NCI-H2081 treated with DMSO at 0.1 percent for 48 hours (cell line): ENCODE results near the gene CTNNBL1.
"Not testable (repeated sequence)": the region's sequence is repeated elsewhere in the genome, so short reads cannot be mapped to it uniquely, and the experiment has no call there.

ENCODE experiments used
- DNase-seq: peaks from one replicate; lab custom pipeline; 2025; lab: John Stamatoyannopoulos, UW

The CTNNBL1 gene

DNA sequence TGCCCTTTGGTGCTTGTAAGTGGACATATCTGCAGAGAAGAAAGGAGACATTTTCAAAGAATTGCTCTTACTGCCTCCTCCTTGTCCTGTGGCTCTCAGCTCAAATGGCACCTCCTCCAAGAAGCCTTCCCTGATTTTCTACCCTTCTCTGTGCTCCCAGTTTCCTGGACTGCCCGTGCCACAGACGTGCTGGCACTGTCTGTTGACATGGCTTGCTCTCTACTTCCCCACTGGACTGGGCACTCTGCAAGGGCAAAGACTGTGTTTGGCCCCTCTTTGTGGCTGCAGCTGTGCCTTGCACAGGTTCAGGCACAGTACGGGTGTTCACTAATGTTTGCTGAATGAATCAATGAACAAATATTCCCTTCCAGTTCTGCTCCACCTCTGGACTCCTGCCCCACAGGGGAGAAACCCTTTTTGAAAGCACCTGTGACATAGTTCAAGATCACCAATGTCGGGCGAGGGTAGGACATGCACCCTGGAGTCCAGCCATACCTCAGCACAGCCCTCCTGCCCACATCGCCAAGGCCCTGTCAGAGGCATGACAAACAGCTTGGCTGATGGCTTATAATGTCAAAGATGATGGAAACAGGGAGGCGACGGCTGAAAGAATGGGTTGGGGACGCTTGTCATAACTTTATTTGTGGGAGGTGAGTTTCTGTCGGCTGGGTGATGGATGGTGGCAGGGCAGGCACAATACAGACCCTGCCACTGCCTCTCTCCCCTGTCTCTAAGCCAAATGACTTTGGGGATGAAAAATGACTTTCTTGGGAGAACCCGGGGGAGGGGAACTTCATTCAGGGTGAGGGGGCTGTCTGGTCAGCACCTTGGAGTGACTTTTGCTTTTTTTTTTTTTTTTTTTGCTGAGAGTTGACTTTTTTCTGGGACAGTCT is 15.6 kb upstream of the CTNNBL1 start:
- no peak for DNase-seq

DNA sequence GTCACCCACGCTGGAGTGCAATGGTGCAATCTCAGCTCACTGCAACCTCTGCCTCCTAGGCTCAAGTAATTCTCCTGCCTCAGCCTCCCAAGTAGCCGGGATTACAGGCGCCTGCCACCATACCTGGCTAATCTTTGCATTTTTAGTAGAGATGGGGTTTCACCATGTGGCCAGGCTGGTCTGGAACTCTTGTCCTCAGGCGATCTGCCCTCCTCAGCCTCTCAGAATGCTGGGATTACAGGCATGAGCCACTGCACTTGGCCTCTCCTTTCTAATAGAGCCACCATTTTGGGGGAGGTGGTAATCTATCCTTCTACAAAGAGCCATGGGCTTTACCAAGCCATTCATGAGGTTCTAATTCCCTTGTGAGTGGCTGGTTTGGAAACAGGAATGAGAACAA is 14.1 kb upstream of the CTNNBL1 start:
- DNase-seq, result not testable (repeated sequence)

DNA sequence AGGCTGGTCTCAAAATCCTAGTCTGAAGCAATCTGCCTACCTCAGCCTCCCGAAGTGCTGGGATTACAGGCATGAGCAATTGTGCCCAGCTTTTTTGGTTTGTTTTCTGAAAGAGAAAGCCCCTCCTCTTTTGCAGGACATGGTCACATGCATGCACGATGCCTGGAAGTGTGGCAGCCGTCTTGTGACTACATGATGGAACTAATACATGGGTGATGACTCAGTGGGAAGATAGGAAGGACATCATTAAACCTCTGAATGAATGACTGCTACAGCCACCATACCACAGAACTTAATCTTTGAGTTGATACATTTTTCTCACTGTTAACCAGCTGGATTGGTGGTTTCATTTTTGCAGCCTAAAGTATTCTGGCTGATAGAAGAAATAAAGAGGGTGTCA is 13.4 kb upstream of the CTNNBL1 start:
- DNase-seq, result no peak

DNA sequence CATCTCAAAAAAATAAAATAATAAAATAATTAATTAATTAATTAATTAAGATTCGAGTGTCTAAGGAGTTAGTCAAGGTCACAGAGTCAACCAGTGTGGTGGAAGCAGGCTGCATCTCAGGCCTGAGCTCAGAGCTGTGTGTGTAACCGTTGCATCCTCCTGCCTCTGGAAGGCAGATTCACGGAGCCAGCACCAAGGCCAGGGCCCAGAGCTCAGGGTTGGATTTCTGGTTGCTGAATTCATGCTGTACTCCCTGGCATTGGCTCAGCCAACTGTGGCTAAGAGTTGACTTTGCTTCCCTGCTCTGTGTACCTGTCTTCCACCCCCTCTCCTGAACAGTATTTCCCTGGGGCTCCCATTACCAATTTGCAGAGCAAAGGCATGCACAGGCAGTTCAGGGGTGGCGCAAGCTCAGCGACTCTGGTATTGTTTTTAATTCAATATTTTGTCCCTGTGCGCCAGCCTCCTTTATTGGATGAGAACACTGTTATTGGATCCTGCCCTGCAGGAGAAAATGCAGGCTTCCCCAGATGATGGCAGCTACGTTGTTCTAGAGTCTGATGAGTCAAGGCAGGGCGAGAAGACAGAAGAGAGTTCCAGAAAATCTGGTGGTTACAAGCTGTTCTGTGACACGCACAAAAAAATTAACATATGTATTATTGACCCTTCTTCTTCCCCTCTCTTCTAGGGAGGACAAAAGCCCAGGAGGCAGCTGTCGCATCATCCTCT is 12.3 kb upstream of the CTNNBL1 start:
- no peak for DNase-seq

DNA sequence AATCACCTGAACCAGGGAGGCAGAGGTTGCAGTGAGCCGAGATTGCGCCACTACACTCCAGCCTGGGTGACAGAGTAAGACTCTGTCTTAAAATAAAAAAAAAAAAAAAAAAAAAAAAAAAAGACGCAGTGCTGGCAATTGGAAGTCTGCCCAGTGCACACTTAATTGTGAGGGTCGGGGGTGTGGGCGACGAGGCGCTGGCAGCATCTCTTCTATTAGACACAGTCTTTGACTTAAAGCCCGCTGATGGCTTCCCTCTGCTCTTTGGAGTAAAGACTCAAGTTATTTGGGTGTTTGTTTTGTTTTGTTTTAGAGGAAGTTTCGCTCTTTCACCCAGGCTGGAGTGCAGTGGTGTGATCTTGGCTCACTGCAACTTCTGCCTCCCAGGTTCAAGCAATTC is 10.7 kb upstream of the CTNNBL1 start:
- not testable (repeated sequence) for DNase-seq

DNA sequence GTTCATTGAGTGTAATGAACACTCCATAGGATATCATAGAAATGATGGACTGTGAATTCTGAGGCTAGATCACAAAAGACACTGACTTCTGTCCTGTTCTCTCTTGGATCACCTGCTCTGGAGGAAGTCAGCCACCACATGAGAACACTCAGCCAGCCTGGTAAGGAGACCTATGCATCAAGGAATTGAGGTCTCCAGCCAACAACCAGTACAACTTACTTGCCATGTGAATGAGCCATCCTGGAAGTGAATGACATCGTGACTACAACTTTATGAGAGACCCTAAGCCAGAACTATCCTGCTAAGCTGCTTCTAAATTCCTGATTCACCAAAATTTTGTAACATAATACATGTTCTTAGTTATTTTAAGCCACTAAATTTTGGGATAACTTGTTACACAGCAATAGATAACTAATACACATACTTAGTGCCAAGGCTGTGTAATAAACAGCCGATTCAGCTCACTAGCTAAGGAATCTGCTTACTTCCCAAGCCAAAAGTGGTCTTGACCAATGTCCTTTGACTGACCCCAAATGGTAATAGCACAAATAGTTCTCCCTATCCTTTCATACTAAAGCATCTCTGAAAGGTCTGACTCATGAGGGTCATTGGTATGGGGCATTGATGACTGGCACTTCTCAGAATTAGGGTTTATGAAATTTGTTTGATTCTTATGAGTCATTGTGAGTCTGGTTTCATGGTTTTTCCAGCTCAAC is 6.9 kb upstream of the CTNNBL1 start:
- DNase-seq, result no peak

DNA sequence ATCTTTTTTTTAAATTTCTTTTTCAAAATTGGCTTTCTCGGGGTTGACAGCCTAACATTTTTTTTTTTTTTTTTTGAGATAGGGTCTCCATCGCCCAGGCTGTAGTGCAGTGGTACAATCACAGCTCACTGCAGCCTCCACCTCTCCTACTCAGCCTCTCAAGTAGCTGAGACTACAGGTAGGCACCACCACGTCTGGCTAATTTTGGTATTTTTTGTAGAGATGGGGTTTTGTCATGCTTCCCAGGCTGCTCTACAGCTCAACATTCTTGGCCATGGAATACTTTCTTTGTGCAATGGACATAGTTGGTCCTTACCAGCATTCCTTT is 6.4 kb upstream of the CTNNBL1 start:
- no peak for DNase-seq

DNA sequence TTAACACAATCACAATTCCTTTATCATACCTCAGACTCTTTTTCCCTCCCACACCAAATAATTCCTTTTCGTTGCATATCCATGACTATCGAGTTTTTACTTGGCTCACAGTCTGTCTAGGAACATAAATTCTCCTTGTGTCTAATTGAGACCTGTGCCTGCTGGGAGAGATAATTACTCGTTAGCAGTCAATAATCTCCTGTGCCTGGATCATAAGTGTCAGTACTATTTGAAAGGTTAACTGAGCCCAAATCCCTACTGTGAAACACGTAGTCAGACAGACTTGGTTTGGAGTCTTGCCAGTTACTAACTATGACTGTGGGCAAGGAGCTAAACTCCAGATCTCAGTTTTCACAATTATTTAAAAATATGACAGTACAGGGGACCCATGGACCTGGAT is 5.7 kb upstream of the CTNNBL1 start:
- no peak for DNase-seq

DNA sequence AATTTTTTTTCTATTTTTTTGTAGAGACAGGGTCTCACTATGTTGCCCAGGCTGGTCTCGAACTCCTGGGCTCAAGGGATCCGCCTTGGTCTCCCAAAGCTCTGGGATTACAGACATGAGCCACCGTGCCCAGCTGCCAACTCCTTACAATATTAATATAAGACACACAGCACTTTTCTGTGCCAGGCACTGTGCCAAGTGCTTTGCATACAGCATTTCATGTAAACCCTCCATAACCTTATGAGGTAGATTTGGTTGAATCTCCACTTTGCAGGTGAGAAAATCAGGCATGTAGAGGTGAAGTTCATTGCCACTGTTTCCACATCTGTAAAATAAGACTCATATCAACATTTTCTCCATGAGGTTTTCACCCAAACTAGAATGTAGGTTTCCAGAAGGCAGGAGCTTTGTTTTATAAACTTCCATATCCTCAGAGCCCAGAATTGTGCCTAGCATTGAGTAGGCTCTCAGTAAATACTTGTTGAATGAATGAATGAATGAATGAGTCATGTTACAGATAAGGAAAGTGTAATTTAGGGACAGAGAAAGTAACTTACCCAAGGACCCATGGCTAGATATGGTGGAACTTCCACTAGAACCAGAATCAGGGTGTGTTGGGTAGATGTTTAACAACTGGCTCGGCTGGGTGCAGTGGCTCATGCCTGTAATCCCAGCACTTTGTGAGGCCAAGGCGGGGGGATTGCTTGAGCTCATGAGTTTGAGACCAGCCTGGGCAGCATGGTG is 3.0 kb upstream of the CTNNBL1 start:
- no peak for DNase-seq

DNA sequence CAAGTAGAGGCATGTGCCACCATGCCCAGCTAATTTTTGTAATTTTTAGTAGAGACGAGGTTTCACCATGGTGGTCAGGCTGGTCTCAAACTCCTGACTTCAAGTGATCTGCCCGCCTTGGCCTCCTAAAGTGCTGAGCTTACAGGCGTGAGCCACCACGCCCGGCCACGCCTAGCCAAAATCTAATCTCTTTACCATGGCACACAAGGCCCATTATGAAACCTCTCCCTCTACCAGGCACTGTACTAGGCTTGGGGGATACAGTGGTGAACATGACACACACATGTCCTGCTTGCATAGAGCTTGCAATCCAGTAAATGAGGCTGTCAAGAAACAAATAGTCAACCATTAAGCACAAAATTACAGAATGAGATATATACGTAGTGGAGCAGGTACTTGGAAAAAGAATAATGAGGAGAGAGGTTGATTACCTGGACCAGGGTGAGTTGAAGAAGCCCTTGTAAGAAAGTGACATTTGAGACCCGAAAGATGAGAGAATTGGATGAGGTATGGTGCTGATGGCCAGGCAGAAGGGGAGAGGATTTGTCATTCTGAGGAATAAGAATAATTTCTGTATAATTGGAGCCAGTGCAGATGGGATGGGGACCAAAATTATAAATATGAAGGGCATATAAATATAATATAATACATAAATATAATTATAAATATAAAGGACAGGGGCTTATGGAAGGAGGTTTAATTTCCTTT is 1.2 kb upstream of the CTNNBL1 start:
- DNase-seq, result no peak

DNA sequence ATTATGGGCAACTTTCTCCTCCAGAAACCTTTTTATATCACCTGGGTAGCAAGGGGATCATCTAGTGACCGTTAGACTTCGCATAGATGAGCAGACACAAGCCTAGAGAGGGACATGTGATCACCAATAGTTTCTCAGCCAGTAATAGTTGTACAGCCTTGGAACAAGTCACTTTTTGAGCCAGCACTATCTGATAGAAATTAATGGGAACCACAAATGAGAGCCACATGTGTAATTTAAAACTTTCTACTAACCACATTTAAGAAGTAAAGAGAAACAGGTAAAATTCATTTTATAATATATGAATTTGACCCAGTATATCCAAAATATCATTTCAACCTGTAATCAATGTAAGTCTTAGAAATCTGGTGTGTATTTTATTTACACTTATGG is 592 bp upstream of the CTNNBL1 start:
- no peak for DNase-seq

DNA sequence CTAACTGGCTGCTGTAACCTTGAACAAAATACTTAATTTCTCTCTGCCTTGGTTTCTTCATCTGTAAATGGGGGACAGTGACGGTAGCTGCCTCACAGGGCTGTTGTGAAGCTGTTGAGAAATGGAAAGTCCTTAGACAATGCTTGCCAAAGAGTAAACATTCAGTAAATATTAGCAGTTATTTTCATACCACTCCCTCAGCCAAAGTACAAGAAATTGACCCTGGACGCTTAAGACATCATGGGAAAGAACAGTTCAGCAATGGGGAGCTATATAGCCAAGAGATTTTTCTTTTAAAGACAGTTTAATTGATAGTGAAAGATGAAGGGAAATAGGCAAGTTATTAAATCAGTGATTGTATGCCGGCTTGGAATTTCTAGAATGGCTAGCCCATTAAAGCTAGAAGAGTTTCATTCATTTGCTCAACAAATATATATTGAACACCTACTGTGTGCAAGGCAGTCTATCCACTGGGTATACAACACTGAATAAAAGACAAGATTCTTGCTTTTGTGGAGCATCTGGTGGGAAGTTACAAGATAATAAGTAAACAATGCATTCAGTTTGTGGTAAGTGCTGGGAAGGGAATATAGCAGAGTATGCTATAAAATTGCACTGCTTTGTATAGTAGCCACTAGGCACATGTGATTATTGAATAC is 2.0 kb downstream of the CTNNBL1 start:
- DNase-seq, result no peak

DNA sequence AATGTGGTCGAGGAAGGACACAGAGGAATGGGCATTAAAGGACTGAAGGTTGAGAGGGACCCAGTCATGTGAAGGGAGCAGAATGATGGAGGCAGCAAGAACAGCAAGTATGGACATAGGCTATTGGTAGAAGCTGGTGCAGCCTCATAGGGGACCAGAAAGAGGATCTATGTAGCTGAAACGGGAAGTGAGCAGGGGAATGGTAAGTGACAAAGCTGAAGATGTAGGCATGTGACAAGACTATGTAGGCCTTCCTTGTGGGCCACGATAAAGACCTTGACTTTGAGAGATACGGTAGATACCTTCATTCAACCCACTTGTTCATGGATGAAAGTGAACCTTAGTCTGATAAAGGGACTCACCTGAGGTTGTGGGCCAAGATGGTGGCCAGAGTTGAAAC is 3.5 kb downstream of the CTNNBL1 start:
- DNase-seq, result no peak

DNA sequence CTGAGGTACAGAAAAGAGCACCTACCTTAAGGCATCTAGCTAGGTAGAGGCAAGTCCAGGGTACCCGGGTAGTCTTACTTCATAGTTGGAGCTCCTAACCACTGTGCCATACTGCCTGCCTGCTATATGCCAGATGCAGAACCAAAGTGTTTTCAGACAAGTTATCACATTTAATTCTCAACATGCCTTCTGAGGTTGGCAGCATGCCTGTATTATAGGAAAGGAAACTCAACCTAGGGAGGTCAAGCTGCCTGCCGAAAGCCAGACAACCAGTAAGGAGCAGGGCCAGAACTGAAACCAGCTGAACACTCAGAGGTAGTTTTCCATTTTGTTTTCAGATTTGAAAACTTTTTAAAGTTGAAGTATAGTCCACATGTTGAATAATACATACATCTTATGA is 5.4 kb downstream of the CTNNBL1 start:
- no peak for DNase-seq

DNA sequence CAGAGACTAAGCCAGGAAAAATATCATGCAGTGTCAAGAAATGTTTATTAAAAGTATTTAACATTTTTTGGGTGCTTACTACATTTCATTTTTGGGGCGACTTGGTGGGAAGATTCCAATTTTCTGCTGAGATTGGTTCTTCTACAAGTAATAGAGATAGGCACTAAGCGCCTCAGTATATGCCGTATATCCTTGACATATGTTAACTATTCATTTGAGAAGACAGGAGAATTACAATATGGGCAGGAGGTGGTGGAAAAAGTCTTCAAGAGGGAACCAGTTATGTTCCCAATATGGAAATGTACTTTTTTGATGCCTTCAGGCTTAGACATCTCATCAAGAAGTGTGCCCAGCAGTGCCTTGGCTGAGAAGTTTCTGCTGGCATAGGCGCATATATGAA is 6.5 kb downstream of the CTNNBL1 start:
- DNase-seq, result no peak

DNA sequence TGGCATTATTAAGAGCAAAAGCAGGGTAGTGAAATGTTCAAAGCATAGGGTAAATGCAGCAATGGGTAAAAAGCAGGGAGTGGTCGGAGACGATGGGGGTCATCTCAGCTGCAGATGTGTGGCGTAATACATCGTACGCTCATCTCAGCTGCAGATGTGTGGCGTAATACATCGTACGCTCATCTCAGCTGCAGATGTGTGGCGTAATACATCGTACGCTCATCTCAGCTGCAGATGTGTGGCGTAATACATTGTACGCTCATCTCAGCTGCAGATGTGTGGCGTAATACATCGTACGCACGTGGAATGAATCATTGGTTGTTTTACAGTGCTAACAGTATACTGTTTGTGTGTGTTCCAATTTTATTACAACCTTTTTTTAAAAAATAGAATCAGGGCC is 7.8 kb downstream of the CTNNBL1 start:
- DNase-seq, result not testable (repeated sequence)

DNA sequence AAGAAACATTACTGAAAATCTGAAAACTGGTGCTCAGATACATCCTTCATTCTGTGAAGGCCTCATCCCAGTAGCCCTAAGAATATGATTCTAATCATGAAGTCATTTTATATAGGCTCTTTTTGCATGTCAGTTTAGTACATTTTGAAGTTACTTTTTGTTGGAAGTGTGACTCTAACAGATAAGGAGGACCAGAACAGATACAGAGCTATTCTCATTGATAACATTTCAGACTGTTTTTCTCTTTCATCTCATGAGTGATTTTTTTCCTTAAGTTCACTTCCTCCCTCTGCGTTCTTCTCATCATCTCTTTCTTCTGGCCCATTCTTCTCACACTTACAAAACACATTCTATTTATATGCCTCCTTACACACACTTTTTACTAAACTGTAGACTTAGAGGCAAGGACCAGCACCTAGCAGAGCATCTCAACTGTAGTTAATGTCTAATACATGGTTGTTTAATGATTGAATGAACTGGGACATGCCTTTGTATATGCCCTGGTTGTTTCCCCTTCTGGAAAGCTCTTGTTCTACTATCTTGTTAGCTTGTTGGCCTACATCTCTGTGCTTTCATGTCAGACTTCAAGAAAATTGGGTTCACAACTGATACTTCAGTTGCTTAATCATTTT is 8.7 kb downstream of the CTNNBL1 start:
- no peak for DNase-seq

DNA sequence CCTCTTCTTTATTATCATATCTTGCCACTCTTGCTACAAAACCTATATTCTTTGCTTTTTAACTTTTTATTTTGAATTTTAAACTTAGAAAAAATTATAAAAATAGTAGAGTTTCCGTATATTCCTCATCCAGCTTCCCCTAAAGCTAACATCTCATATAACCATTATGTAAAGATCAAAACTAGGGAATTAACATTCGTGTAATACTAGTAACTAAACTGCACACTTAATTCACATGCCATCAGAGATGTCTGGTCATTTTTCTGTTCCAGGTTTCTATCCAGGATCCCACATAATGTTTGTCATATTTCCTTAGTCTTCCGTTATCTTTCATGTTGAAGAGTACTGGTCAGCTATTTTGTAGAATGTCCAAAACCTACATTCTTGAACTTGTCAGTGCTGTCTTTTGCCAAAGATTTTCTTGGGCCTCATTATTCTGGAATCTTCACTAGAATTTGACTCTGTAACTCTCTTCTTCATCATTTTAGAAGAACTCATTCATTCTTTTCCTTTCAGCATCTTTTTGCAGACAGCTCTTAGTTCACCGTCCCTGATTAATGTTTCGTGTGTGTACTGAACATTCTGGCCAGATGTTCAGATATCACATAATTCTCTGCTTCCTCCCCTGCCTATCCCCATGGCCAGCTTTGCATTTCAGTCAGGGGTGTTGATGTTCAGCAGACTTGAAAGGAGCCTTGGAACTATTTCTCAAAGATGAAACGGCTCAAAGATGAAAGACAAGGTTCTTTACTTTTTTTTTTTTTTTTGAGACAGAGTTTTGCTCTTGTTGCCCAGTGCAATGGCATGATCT is 9.4 kb downstream of the CTNNBL1 start:
- DNase-seq, result no peak

DNA sequence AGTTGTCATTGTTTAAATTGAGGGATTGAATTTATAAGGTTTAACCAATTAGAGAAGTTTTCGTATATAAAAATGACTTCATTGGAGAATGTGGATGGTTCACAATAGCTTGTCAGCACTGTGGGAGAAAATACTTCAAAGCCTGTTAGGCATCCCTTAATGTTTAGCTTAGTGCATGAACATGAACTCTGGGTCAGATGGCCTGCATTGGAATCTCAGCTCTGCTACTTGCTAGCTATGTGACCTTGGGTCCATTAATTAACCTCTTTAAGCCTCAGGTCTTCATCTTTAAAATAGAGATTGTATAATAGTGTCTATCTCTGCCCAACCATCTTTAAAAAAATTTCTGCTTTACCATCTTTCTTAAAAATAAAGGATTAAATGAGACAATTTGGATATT is 11.1 kb downstream of the CTNNBL1 start:
- DNase-seq, result no peak

DNA sequence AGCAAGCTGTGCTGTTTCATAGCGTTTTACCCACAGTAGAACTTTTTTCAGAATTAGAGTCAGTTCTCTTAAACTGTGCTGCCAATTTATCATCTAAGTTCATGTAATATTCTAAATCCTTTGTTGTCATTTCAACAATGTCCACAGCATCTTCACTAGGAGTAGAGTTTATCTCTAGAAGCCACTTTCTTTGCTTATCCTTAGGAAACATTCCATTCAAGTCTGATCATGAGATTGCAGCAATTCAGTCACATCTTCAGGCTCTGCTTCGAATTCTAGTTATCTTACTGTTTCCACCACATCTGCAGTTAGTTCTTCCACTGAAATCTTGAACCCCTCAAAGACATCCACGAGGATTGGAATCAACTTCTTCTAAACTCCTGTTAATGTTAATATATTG is 12.5 kb downstream of the CTNNBL1 start:
- no peak for DNase-seq
